IMR-90 (cell line): ENCODE results near the gene RBP5.

Experiments used
- CTCF ChIP-seq: conservative IDR thresholded peaks from 2 replicates; pipeline ENCODE4 v1.5.1; 2012; ENCODE audit warnings: mild to moderate bottlenecking, low read depth, low read length, improper control_type of control experiment
- FOS ChIP-seq: fragments of 150-350 bp; IDR thresholded peaks from 2 replicates; pipeline ENCODE4 v1.6.1; 2016; ENCODE audit warnings: low read depth, low read length
- MXI1 ChIP-seq: IDR thresholded peaks from 2 replicates; pipeline ENCODE4 v1.6.1; 2012; ENCODE audit warnings: low read depth, mild to moderate bottlenecking, low read length, moderate library complexity, borderline replicate concordance
- POLR2A ChIP-seq: IDR thresholded peaks from 2 replicates; pipeline ENCODE4 v1.6.1; 2012; ENCODE audit warnings: mild to moderate bottlenecking, low read depth, low read length
- RAD21 ChIP-seq: IDR thresholded peaks from 2 replicates; pipeline ENCODE4 v1.6.1; 2012; ENCODE audit warnings: low read length, improper control_type of control experiment
- RCOR1 ChIP-seq: IDR thresholded peaks from 2 replicates; pipeline ENCODE4 v1.6.1; 2012; ENCODE audit warnings: mild to moderate bottlenecking, low read length, improper control_type of control experiment; ENCODE audit not compliant: insufficient replicate concordance
- RFX5 ChIP-seq: IDR thresholded peaks from 2 replicates; pipeline ENCODE4 v1.8.0; 2012; ENCODE audit warnings: low read depth, mild to moderate bottlenecking, low read length, moderate library complexity
- SMC3 ChIP-seq: fragments of 150-350 bp; IDR thresholded peaks from 2 replicates; pipeline ENCODE4 v1.6.1; 2016; ENCODE audit warnings: low read depth, mild to moderate bottlenecking, antibody characterized with exemption, low read length, moderate library complexity

- no peak for TF ChIP-seq CTCF
- no peak for TF ChIP-seq MXI1
- TF ChIP-seq RCOR1 = no peak
- TF ChIP-seq RFX5 = no peak
- TF ChIP-seq POLR2A = no peak
- TF ChIP-seq FOS = no peak
- no peak for TF ChIP-seq SMC3
- TF ChIP-seq RAD21 = no peak
These were observed 32.4 kb downstream of the RBP5 start for GRCh38 chr12:7096006-7096932.
